GM12892 (cell line): Measurements from ENCODE around the gene SHROOM3.

Source experiments
- POLR2A ChIP-seq: IDR thresholded peaks from 2 replicates; pipeline ENCODE4 v1.6.1; 2011; ENCODE audit warnings: low read depth, low read length, control low read depth
- POLR2AphosphoS5 ChIP-seq: IDR thresholded peaks from 2 replicates; pipeline ENCODE4 v1.6.1; 2011; ENCODE audit warnings: low read depth, low read length, control low read depth

DNA sequence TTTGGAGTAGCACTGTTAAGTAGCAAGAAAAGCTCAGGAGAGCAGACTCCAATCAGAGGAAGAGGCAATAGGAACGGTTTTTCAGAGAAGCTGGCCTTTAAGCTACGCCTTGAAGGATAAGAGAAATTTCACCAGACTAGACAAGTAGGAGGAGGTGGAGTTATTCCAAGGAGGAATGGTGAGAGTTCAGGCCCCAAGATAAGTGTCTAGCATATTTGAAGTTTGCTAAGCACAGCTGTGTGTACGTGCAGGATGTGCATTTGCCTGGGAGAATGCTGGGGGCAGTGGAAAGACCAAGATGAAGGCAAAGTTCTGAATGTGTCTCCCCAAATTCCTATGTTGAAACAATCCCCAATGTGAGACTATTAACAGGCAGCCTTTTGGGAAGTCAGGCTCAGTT is 371.3 kb downstream of the SHROOM3 start:
- no peak for TF ChIP-seq POLR2A
- TF ChIP-seq POLR2AphosphoS5, result no peak
